SK-N-SH (cell line): ENCODE data around the gene ASZ1. TPM values are rescaled to one million over a fixed set of nuclear protein-coding genes. Genes with fewer than 3 reads are reported as not detected.

Experiments used
- CTCF ChIA-PET: fragments of 300-600, 350-600 bp; formaldehyde crosslinking; extraction: SDS; loops from one replicate; lab custom pipeline; 2021; lab: Yijun Ruan, JAX
- POLR2A ChIA-PET: fragments of 350-600 bp; sonication (Branson Sonifier 250); formaldehyde crosslinking; extraction: SDS; loops from one replicate; lab custom pipeline; 2020; ENCODE audit warnings: antibody characterized with exemption, inconsistent platforms; lab: Yijun Ruan, JAX
- DNase-seq: peaks from one replicate; pipeline ENCODE4 v3.0.0; 2012
- H2AFZ ChIP-seq: fragments of 200-600 bp; sonication (generic); 2 replicates; pipeline ENCODE4 v1.8.1; 2016; ENCODE audit warnings: antibody characterized with exemption, mild to moderate bottlenecking, low read depth
- H3F3A ChIP-seq: fragments of 200-600 bp; sonication (generic); replicated peaks from 2 replicates; pipeline ENCODE3; 2016; ENCODE audit warnings: antibody characterized with exemption, mild to moderate bottlenecking; ENCODE audit not compliant: insufficient read depth
- H3K27ac ChIP-seq, 2 experiments: fragments of 200-500 bp in 1 of 2; fragments of 200-600 bp in 1 of 2; sonication (Bioruptor generic) in 1 of 2; sonication (generic), shearing (Covaris generic) in 1 of 2; 2 replicates each; pipeline versions ENCODE4 v1.5.1 to v1.6.1; 2014 to 2016; ENCODE audit warnings: low read depth in 2 of 2, inconsistent platforms in 1 of 2, low read length in 1 of 2, mild to moderate bottlenecking in 1 of 2, mixed read lengths in 1 of 2
- H3K27me3 ChIP-seq: fragments of 200-600 bp; sonication (generic), shearing (Covaris generic); 2 replicates; pipeline ENCODE4 v1.6.1; 2016; ENCODE audit warnings: mixed run types; ENCODE audit not compliant: insufficient read depth
- H3K36me3 ChIP-seq, 2 experiments: fragments of 200-500 bp in 1 of 2; fragments of 200-600 bp in 1 of 2; sonication (Bioruptor generic) in 1 of 2; sonication (generic) in 1 of 2; replicated peaks in 1 of 2; 2 replicates each; pipeline versions ENCODE3 to v1.5.1; 2014 to 2016; ENCODE audit warnings: low read length in 1 of 2, mild to moderate bottlenecking in 1 of 2; ENCODE audit not compliant: insufficient read depth in 2 of 2, control insufficient read depth in 1 of 2
- H3K4me1 ChIP-seq, 2 experiments: fragments of 200-500 bp in 1 of 2; fragments of 200-600 bp in 1 of 2; sonication (Bioruptor generic) in 1 of 2; sonication (generic), shearing (Covaris generic) in 1 of 2; 2 replicates each; pipeline versions ENCODE4 v1.5.1 to v1.6.1; 2014 to 2016; ENCODE audit warnings: low read depth in 1 of 2, low read length in 1 of 2, mixed run types in 1 of 2; ENCODE audit not compliant: insufficient read depth in 2 of 2, control insufficient read depth in 1 of 2
- H3K4me2 ChIP-seq: fragments of 200-600 bp; sonication (generic), shearing (Covaris generic); 2 replicates; pipeline ENCODE4 v1.6.1; 2017; ENCODE audit warnings: mixed run types
- H3K4me3 ChIP-seq, 2 experiments: fragments of 200-500 bp in 1 of 2; fragments of 200-600 bp in 1 of 2; sonication (Bioruptor generic) in 1 of 2; sonication (generic), shearing (Covaris generic) in 1 of 2; 2 replicates each; pipeline versions ENCODE4 v1.5.1 to v1.8.1; 2014 to 2016; ENCODE audit warnings: low read depth in 2 of 2, inconsistent platforms in 1 of 2, low read length in 1 of 2, mild to moderate bottlenecking in 1 of 2, mixed read lengths in 1 of 2, moderate library complexity in 1 of 2
- H3K79me2 ChIP-seq: fragments of 200-600 bp; sonication (generic); 2 replicates; pipeline ENCODE4 v1.8.1; 2017; ENCODE audit warnings: mild to moderate bottlenecking; ENCODE audit not compliant: insufficient read depth
- H3K9ac ChIP-seq: fragments of 200-600 bp; sonication (generic); 2 replicates; pipeline ENCODE4 v1.6.1; 2017; ENCODE audit warnings: mixed run types
- H3K9me2 ChIP-seq: fragments of 200-600 bp; sonication (generic); 2 replicates; pipeline ENCODE4 v1.6.1; 2017; ENCODE audit warnings: mixed run types
- H3K9me3 ChIP-seq: fragments of 200-600 bp; sonication (generic); 2 replicates; pipeline ENCODE4 v1.6.1; 2017; ENCODE audit warnings: mixed run types, mild to moderate bottlenecking, moderate library complexity
- H4K20me1 ChIP-seq: fragments of 200-600 bp; sonication (generic); 2 replicates; pipeline ENCODE4 v1.6.1; 2017; ENCODE audit warnings: mild to moderate bottlenecking, mixed run types; ENCODE audit not compliant: insufficient read depth
- CHD2 ChIP-seq: fragments of 150-350 bp; IDR thresholded peaks from 2 replicates; pipeline ENCODE4 v1.6.1; 2018; ENCODE audit warnings: low read length; ENCODE audit not compliant: partially characterized antibody
- GABPA ChIP-seq: IDR thresholded peaks from 2 replicates; pipeline ENCODE4 v1.4.0; 2012; ENCODE audit warnings: low read depth, mild to moderate bottlenecking
- GATA2 ChIP-seq: sonication (generic); formaldehyde crosslinking; IDR thresholded peaks from 2 replicates; pipeline ENCODE4 v1.5.0; 2020; ENCODE audit warnings: mild to moderate bottlenecking, missing genetic modification reagents
- NFIC ChIP-seq: IDR thresholded peaks from 2 replicates; pipeline ENCODE4 v1.4.0; 2012; ENCODE audit warnings: borderline replicate concordance
- POLR2AphosphoS5 ChIP-seq: IDR thresholded peaks from 2 replicates; pipeline ENCODE4 v1.6.1; 2012; ENCODE audit warnings: low read depth, low read length
- SMC3 ChIP-seq: IDR thresholded peaks from 2 replicates; pipeline ENCODE4 v1.6.1; 2012; ENCODE audit warnings: low read depth, low read length, improper control_type of control experiment
- polyA plus RNA-seq, 3 experiments: library from polyadenylated mRNA; depleted of rRNA; stranded (reverse); fragments of >200 nt; gene quantifications; 2 replicates each; pipeline ENCODE4 v1.2.3, GENCODE V29; 2012
- TF ChIP-seq, protein P1 (sequence below): IDR thresholded peaks from 2 replicates; pipeline ENCODE4 v1.4.0; 2012; ENCODE audit warnings: low read depth, borderline replicate concordance
- TF ChIP-seq, protein P2 (sequence below): IDR thresholded peaks from 2 replicates; pipeline ENCODE4 v1.4.0; 2012; ENCODE audit warnings: low read depth, borderline replicate concordance
- TF ChIP-seq, protein P3 (sequence below): IDR thresholded peaks from 2 replicates; pipeline ENCODE4 v1.4.0; 2012; ENCODE audit warnings: low read depth
- TF ChIP-seq, protein P4 (sequence below): fragments of 150-350 bp; IDR thresholded peaks from 2 replicates; pipeline ENCODE4 v1.6.1; 2017; ENCODE audit warnings: antibody characterized with exemption, low read length, low read depth, borderline replicate concordance
- TF ChIP-seq, protein P5 (sequence below): fragments of 200-600 bp; sonication (generic); IDR thresholded peaks from 2 replicates; pipeline ENCODE4 v1.6.1; 2017; ENCODE audit warnings: antibody characterized with exemption, mild to moderate bottlenecking, moderate library complexity

The ASZ1 gene
- polyA plus RNA-seq, 1 of the 3 experiments (the other 2 are of a cell fraction): not detected

DNA sequence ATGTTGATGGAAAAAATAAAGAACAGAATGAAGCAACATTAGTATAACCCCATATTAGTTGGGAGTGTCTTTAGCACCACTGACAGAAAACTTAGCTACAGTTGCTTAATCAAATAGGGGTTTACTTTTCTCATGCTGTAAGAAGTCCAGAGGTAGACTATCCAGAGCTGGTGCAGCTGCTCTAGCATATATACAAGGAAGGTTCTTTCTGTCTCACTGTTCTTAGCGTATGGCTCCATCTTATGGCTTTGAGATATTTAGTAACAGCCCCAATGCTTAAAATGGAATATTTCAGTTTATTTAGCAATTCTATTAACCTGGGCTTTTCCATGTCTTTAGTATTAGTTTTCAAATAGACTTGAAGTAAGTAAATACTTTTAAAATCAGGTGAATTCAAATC, 89.3 kb downstream of the ASZ1 start (continued):
- TF ChIP-seq GABPA (no peak), GATA2 (CRISPR knock-in tag) (no peak), CHD2 (no peak)
- TF ChIP-seq, protein P1, sequence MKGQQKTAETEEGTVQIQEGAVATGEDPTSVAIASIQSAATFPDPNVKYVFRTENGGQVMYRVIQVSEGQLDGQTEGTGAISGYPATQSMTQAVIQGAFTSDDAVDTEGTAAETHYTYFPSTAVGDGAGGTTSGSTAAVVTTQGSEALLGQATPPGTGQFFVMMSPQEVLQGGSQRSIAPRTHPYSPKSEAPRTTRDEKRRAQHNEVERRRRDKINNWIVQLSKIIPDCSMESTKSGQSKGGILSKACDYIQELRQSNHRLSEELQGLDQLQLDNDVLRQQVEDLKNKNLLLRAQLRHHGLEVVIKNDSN: no peak

DNA sequence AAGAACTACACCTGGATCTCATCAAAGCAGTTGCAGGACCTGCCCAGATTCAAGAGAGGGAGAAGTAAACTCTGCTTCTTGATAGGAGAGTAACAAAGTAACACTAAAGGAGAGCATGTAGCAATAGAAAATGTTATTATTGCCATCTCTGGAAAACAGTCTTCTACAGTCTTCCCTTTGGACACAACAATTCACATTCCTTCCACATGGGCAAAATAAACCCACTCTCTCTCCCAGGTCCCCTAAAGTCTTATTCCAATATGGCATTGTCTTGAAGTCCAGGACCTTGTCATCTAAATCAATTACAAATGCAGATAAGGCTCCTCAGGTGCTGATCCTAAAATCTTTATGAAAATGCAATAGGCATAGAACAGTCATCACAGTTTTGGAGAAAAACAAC, 94.1 kb downstream of the ASZ1 start:
- Histone ChIP-seq H3K9me2 (peaks cover 4% of the 10 kb centered on the region; the same call in 1 of the 2 replicates), H3K9me3 (no peaks in the 10 kb centered on the region), H3K27ac (no peak overlapping the region), H3K9ac (no peak overlapping the region), H3K36me3 (no peaks in the 10 kb centered on the region), H3F3A (no peaks in the 10 kb centered on the region), H3K4me1 (no peaks in the 10 kb centered on the region), H4K20me1 (no peaks in the 10 kb centered on the region), H3K79me2 (no peaks in the 10 kb centered on the region), H3K4me2 (no peak overlapping the region), H3K27me3 (peaks cover 25% of the 10 kb centered on the region; the same call in 1 of the 2 replicates), H3K4me3 (no peak overlapping the region), H2AFZ (no peak overlapping the region)
- ChIA-PET CTCF (no interaction called here), POLR2A (no interaction called here)
- no peak for DNase-seq
- TF ChIP-seq, protein P2, sequence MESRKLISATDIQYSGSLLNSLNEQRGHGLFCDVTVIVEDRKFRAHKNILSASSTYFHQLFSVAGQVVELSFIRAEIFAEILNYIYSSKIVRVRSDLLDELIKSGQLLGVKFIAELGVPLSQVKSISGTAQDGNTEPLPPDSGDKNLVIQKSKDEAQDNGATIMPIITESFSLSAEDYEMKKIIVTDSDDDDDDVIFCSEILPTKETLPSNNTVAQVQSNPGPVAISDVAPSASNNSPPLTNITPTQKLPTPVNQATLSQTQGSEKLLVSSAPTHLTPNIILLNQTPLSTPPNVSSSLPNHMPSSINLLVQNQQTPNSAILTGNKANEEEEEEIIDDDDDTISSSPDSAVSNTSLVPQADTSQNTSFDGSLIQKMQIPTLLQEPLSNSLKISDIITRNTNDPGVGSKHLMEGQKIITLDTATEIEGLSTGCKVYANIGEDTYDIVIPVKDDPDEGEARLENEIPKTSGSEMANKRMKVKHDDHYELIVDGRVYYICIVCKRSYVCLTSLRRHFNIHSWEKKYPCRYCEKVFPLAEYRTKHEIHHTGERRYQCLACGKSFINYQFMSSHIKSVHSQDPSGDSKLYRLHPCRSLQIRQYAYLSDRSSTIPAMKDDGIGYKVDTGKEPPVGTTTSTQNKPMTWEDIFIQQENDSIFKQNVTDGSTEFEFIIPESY: no peak
- TF ChIP-seq SMC3 (no peak), NFIC (no peak), POLR2AphosphoS5 (no peak)
- TF ChIP-seq, protein P3, sequence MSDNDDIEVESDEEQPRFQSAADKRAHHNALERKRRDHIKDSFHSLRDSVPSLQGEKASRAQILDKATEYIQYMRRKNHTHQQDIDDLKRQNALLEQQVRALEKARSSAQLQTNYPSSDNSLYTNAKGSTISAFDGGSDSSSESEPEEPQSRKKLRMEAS: no peak
- TF ChIP-seq, protein P4, sequence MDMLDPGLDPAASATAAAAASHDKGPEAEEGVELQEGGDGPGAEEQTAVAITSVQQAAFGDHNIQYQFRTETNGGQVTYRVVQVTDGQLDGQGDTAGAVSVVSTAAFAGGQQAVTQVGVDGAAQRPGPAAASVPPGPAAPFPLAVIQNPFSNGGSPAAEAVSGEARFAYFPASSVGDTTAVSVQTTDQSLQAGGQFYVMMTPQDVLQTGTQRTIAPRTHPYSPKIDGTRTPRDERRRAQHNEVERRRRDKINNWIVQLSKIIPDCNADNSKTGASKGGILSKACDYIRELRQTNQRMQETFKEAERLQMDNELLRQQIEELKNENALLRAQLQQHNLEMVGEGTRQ: no peak
- TF ChIP-seq, protein P5, sequence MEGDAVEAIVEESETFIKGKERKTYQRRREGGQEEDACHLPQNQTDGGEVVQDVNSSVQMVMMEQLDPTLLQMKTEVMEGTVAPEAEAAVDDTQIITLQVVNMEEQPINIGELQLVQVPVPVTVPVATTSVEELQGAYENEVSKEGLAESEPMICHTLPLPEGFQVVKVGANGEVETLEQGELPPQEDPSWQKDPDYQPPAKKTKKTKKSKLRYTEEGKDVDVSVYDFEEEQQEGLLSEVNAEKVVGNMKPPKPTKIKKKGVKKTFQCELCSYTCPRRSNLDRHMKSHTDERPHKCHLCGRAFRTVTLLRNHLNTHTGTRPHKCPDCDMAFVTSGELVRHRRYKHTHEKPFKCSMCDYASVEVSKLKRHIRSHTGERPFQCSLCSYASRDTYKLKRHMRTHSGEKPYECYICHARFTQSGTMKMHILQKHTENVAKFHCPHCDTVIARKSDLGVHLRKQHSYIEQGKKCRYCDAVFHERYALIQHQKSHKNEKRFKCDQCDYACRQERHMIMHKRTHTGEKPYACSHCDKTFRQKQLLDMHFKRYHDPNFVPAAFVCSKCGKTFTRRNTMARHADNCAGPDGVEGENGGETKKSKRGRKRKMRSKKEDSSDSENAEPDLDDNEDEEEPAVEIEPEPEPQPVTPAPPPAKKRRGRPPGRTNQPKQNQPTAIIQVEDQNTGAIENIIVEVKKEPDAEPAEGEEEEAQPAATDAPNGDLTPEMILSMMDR: no peak; the same call in 1 of the 2 replicates
